Esophagus squamous epithelium (tissue), 5 donors: ENCODE data around the gene CACNA2D3. TPM values are rescaled to one million over a fixed set of nuclear protein-coding genes. Genes with fewer than 3 reads are reported as not detected.

Experiments
- DNase-seq: peaks from one replicate; lab custom pipeline; 2025; lab: John Stamatoyannopoulos, UW
- H3K27ac ChIP-seq, 4 donors: fragments of 200-600 bp; sonication (generic); one replicate each; pipeline ENCODE4 v1.5.1; 2016 to 2019; ENCODE audit warnings: mild to moderate bottlenecking in 1 of 4
- H3K27me3 ChIP-seq, 4 donors: fragments of 200-600 bp; sonication (generic); 1 replicate in 3 of 4; 2 replicates in 1 of 4; pipeline versions ENCODE4 v1.5.1 to v1.6.0; 2017 to 2021; ENCODE audit warnings: antibody characterized with exemption in 1 of 4
- H3K36me3 ChIP-seq, 3 donors: fragments of 200-600 bp; sonication (generic); one replicate each; pipeline ENCODE4 v1.5.1; 2016 to 2019
- H3K4me1 ChIP-seq, 3 donors: fragments of 200-600 bp; sonication (generic); one replicate each; pipeline ENCODE4 v1.5.1; 2017 to 2019
- H3K4me3 ChIP-seq, 4 donors: fragments of 200-600 bp; sonication (generic); 1 replicate in 3 of 4; 2 replicates in 1 of 4; pipeline ENCODE4 v1.5.1; 2016 to 2019; ENCODE audit warnings: mild to moderate bottlenecking in 2 of 4, moderate library complexity in 1 of 4
- H3K9me3 ChIP-seq, 3 donors: fragments of 200-600 bp; sonication (generic); one replicate each; pipeline ENCODE4 v1.5.1; 2016 to 2019
- POLR2A ChIP-seq, 4 donors: fragments of 450-650 bp; IDR thresholded peaks; one replicate each; pipeline ENCODE4 v1.6.1; 2017; ENCODE audit warnings: antibody characterized with exemption in 4 of 4, mild to moderate bottlenecking in 4 of 4, moderate library complexity in 3 of 4
- WGBS, 2 donors: methylation state at CpG; one replicate each; pipeline ENCODE4 v1.1.5; 2018; 5-methylcytosine and 5-hydroxymethylcytosine counted together
- intact Hi-C: fragments of 100-400 bp; cut with DNase I; formaldehyde crosslinking; loops from one replicate; pipeline ENCODE4 v1.15.0; 2022
- total RNA-seq, 4 donors: library from RNA; depleted of rRNA; stranded (reverse); fragments of >200 nt; gene quantifications; one replicate each; pipeline ENCODE4 v1.1.0, GENCODE V29; 2016
- TF ChIP-seq, protein P1 (sequence below), 6 experiments: fragments of 450-650 bp in 4 of 6; fragments of 200-600 bp in 2 of 6; sonication (generic) in 2 of 6; IDR thresholded peaks; one replicate each; pipeline ENCODE4 v1.5.1; 2016 to 2019; ENCODE audit warnings: antibody characterized with exemption in 6 of 6, mild to moderate bottlenecking in 4 of 6, moderate library complexity in 4 of 6
- donor health status: DM: yes; HTN: yes; CAD: no.

The CACNA2D3 gene
- total RNA-seq, 4 donors from 2014 or later = 1.2 to 7.1 (median 5.1) TPM

DNA sequence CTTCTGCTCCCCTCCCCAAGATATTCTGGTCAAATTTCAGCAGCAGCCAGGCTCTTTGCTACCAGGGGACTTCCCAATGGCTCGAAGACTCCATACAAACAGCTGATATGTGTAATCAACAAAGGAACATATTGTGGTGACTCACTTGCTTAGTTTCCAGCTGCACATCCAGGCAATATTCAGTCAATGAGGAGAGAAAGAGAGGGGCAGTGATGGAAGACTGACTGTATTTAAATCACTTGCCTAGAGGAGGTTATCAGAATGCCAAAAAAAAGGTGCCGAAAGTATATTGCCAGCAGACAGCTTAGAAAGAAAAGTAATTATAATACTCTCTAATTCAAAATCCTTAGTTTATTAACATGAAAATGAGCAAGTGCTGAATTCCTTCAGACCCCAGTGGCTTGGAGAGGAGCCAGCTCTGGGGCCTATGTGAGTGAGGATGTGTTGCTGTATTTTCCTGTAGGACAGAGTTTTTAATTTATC lies 569.0 kb downstream of the CACNA2D3 start:
- TF ChIP-seq POLR2A (IDR thresholded peaks at IDR 0.05) = no peak
- TF ChIP-seq, protein P1, sequence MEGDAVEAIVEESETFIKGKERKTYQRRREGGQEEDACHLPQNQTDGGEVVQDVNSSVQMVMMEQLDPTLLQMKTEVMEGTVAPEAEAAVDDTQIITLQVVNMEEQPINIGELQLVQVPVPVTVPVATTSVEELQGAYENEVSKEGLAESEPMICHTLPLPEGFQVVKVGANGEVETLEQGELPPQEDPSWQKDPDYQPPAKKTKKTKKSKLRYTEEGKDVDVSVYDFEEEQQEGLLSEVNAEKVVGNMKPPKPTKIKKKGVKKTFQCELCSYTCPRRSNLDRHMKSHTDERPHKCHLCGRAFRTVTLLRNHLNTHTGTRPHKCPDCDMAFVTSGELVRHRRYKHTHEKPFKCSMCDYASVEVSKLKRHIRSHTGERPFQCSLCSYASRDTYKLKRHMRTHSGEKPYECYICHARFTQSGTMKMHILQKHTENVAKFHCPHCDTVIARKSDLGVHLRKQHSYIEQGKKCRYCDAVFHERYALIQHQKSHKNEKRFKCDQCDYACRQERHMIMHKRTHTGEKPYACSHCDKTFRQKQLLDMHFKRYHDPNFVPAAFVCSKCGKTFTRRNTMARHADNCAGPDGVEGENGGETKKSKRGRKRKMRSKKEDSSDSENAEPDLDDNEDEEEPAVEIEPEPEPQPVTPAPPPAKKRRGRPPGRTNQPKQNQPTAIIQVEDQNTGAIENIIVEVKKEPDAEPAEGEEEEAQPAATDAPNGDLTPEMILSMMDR (IDR thresholded peaks at IDR 0.05) = no peak
- Histone ChIP-seq H3K36me3 (no peaks in the 10 kb centered on the region), H3K9me3 (no peaks in the 10 kb centered on the region), H3K27ac (no peak overlapping the region), H3K4me1 (no peaks in the 10 kb centered on the region), H3K4me3 (no peak overlapping the region), H3K27me3 (no peaks in the 10 kb centered on the region)
- 45 to 68% methylated on average over 1 to 2 of the region's 2 CpGs for WGBS, 2 donors
- intact Hi-C loops = no loop called here
- no peak for DNase-seq

DNA sequence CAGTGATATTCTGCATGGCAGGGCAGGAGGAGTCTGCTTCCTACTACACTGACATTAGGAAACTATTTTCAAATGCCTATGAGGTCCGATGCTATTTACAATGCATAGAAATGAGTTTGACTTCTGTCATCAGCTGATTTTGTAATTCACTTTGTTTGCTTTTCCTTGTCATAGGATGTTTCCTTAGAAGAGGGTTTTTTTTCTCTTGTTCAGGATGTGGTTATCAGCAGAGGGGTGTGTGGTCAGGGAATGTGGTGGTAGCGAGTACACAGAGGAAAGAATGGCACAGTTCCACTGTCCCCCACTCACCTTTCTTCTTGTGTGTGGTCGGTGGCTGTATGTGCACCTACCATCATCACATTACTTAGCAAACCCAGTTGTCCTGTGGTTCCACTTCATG lies 574.0 kb downstream of the CACNA2D3 start:
- DNase-seq = no peak
- 50 to 54% methylated on average over 3 of the region's 3 CpGs for WGBS, 2 donors
- Histone ChIP-seq H3K27me3 (no peaks in the 10 kb centered on the region), H3K27ac (no peak overlapping the region), H3K9me3 (no peaks in the 10 kb centered on the region), H3K4me1 (no peaks in the 10 kb centered on the region), H3K36me3 (no peaks in the 10 kb centered on the region), H3K4me3 (no peak overlapping the region)
- TF ChIP-seq, protein P1 (IDR thresholded peaks at IDR 0.05) = no peak
- TF ChIP-seq POLR2A (IDR thresholded peaks at IDR 0.05) = no peak
- intact Hi-C loops = no loop called here

DNA sequence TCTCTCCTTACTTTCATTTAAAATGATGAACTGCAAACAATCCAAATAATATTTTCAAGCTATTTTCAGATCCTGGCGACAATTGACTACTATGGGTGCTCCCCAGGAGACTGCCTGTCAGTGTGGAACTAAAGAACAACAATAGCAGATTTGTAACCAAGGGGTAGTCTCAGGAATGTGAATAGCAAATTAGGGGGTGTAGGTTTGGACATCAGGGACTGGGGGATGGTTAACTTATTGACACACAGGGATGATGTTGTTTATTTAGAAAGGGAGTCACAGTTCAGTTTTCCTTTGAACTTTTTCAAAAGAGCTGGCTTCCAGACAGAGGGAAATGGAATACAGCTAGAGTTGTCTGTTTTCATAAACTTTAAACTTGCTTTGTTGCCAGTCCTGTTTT lies 575.7 kb downstream of the CACNA2D3 start:
- 63 to 75% methylated on average over 1 of the region's 1 CpG for WGBS, 2 donors
- TF ChIP-seq POLR2A (IDR thresholded peaks at IDR 0.05) = no peak
- TF ChIP-seq, protein P1 (IDR thresholded peaks at IDR 0.05) = no peak
- H3K27me3 ChIP-seq = no peaks in the 10 kb centered on the region
- DNase-seq = no peak
- H3K36me3 ChIP-seq = no peaks in the 10 kb centered on the region
- H3K4me3 ChIP-seq = no peak overlapping the region
- H3K9me3 ChIP-seq = no peaks in the 10 kb centered on the region
- H3K4me1 ChIP-seq = no peaks in the 10 kb centered on the region
- H3K27ac ChIP-seq = no peak overlapping the region
- intact Hi-C loops = no loop called here

GRCh38 chr3:54703923-54704322 lies 581.6 kb downstream of the CACNA2D3 start:
- no peaks in the 10 kb centered on the region for H3K36me3 ChIP-seq
- H3K27me3 ChIP-seq = no peaks in the 10 kb centered on the region
- no peak overlapping the region for H3K27ac ChIP-seq
- no peak overlapping the region for H3K4me3 ChIP-seq
- TF ChIP-seq POLR2A (IDR thresholded peaks at IDR 0.05) = no peak
- TF ChIP-seq, protein P1 (IDR thresholded peaks at IDR 0.05) = no peak
- H3K9me3 ChIP-seq = no peaks in the 10 kb centered on the region
- WGBS, 2 donors = 35 to 63% methylated on average over 1 of the region's 1 CpG
- intact Hi-C loops = no loop called here
- no peak for DNase-seq
- no peaks in the 10 kb centered on the region for H3K4me1 ChIP-seq

DNA sequence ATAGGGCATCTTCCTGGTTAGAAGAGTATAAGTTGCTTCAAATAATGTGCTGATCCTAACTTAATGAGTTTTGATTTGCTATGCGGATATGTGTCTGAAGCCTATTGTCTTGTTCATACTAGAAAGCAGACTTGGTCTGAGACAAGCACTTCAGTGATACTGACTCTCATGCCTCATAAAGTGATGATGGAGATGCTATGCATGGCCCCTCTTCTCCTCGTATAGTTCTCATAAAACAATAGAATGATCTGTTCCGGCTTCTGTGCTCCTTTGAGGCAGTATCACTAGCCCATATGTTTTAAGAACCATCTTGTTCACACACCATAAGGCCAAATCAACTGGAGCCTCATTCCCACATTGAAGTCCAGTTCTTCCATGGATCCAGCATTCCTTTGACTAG lies 583.4 kb downstream of the CACNA2D3 start:
- H3K27ac ChIP-seq = no peak overlapping the region
- no peak for DNase-seq
- no peak overlapping the region for H3K4me3 ChIP-seq
- TF ChIP-seq POLR2A (IDR thresholded peaks at IDR 0.05) = no peak
- TF ChIP-seq, protein P1 (IDR thresholded peaks at IDR 0.05) = no peak
- WGBS, 2 donors = 42 to 77% methylated on average over 3 of the region's 3 CpGs
- intact Hi-C loops = no loop called here
- H3K36me3 ChIP-seq = no peaks in the 10 kb centered on the region
- no peaks in the 10 kb centered on the region for H3K9me3 ChIP-seq
- H3K27me3 ChIP-seq = no peaks in the 10 kb centered on the region
- H3K4me1 ChIP-seq = no peaks in the 10 kb centered on the region
